ENCODE data around the gene ANKRD40.

- TF ChIP-seq CTCF (IDR thresholded peaks at IDR 0.05; ENCODE audit: low read length), result no peak
- no peak for TF ChIP-seq EZH2phosphoT487 (IDR thresholded peaks at IDR 0.05; ENCODE audit: low read length)
- no peak for TF ChIP-seq EZH2 (optimal IDR thresholded peaks at IDR 0.05; ENCODE audit: low read depth, low read length)
Measured at GRCh38 chr17:50660042-50660886, 47.5 kb downstream of the ANKRD40 start.

Data from MM.1S (cell line).